ENCODE measurements around the gene HOXA1.

The HOXA1 gene

GRCh38 chr7:27114881-27115220, 19.1 kb upstream of the HOXA1 start:
- DNase-seq (ENCODE audit: insufficient read length, low spot score) (no peak), FAIRE-seq (no peak)
- no peak for TF ChIP-seq CTCF (IDR thresholded peaks at IDR 0.05; ENCODE audit: insufficient read depth, missing control alignments)

- TF ChIP-seq CTCF (IDR thresholded peaks at IDR 0.05; ENCODE audit: insufficient read depth, missing control alignments), result no peak
- DNase-seq (ENCODE audit: insufficient read length, low spot score) (no peak), FAIRE-seq (no peak)
These were observed 18.4 kb upstream of the HOXA1 start for GRCh38 chr7:27113991-27114769.

GRCh38 chr7:27112955-27113949, 17.5 kb upstream of the HOXA1 start:
- no peak for TF ChIP-seq CTCF (IDR thresholded peaks at IDR 0.05; ENCODE audit: insufficient read depth, missing control alignments)
- DNase-seq (ENCODE audit: insufficient read length, low spot score) (no peak), FAIRE-seq (no peak)

- FAIRE-seq (no peak), DNase-seq (ENCODE audit: insufficient read length, low spot score) (no peak)
- no peak for TF ChIP-seq CTCF (IDR thresholded peaks at IDR 0.05; ENCODE audit: insufficient read depth, missing control alignments)
These were observed 16.6 kb upstream of the HOXA1 start for GRCh38 chr7:27112361-27112760.

- no peak for TF ChIP-seq CTCF (IDR thresholded peaks at IDR 0.05; ENCODE audit: insufficient read depth, missing control alignments)
- DNase-seq (ENCODE audit: insufficient read length, low spot score) (no peak), FAIRE-seq (no peak)
These were observed 16.0 kb upstream of the HOXA1 start for GRCh38 chr7:27111751-27112277.

- TF ChIP-seq CTCF (IDR thresholded peaks at IDR 0.05; ENCODE audit: insufficient read depth, missing control alignments), result no peak
- no peak for FAIRE-seq
- no peak for DNase-seq (ENCODE audit: insufficient read length, low spot score)
These were observed 15.4 kb upstream of the HOXA1 start for GRCh38 chr7:27111042-27111750.

All from D721Med (cell line).